ENCODE data around the gene PALS1.
"Not testable (repeated sequence)": the region's sequence is repeated elsewhere in the genome, so short reads cannot be mapped to it uniquely, and the experiment has no call there.

The PALS1 gene

GRCh38 chr14:67260965-67261364 lies 19.7 kb downstream of the PALS1 start:
- DNase-seq: no peak

- DNase-seq: no peak
Measured at GRCh38 chr14:67263499-67264149, 22.4 kb downstream of the PALS1 start.

- no peak for DNase-seq
Measured at GRCh38 chr14:67265131-67265530, 23.9 kb downstream of the PALS1 start.

- no peak for DNase-seq
Measured at GRCh38 chr14:67267576-67268328, 26.5 kb downstream of the PALS1 start.

GRCh38 chr14:67268426-67269150 lies 27.4 kb downstream of the PALS1 start:
- DNase-seq: peak; percentile 83

GRCh38 chr14:67269298-67270060 lies 28.2 kb downstream of the PALS1 start:
- no peak for DNase-seq

- DNase-seq: no peak
Measured at GRCh38 chr14:67270145-67270753, 29.0 kb downstream of the PALS1 start.

GRCh38 chr14:67270933-67271332 lies 29.7 kb downstream of the PALS1 start:
- DNase-seq: no peak

- DNase-seq: not testable (repeated sequence)
Measured at GRCh38 chr14:67273281-67273680, 32.0 kb downstream of the PALS1 start.

GRCh38 chr14:67276131-67276530 lies 34.9 kb downstream of the PALS1 start:
- DNase-seq: no peak

- DNase-seq: no peak
Measured at GRCh38 chr14:67280506-67280905, 39.3 kb downstream of the PALS1 start.

- no peak for DNase-seq
Measured at GRCh38 chr14:67285876-67286452, 44.7 kb downstream of the PALS1 start.
